GM23338 (cell line): ENCODE measurements around the gene TARS1. TPM values are rescaled to one million over a fixed set of nuclear protein-coding genes. Genes with fewer than 3 reads are reported as not detected.

Experiments used
- ATAC-seq: fragments of 200-7000 bp; cut with Tn5 transposase; 3 replicates; pipeline ENCODE4 v1.9.1; 2020
- DNase-seq: peaks from one replicate; pipeline ENCODE4 v3.0.0-alpha.2; 2015; ENCODE audit warnings: low spot score
- H2AFZ ChIP-seq: fragments of 200-600 bp; sonication (generic); 2 replicates; pipeline ENCODE4 v1.8.0; 2016; ENCODE audit warnings: antibody characterized with exemption, mild to moderate bottlenecking, moderate library complexity
- H3F3A ChIP-seq: fragments of 200-600 bp; sonication (generic); replicated peaks from 2 replicates; pipeline ENCODE4 v1.8.0; 2017; ENCODE audit warnings: antibody characterized with exemption, mixed run types, low read depth
- H3K27ac ChIP-seq: fragments of 200-600 bp; sonication (generic); 2 replicates; pipeline ENCODE4 v1.6.1; 2016; ENCODE audit warnings: low read depth
- H3K27me3 ChIP-seq: fragments of 200-600 bp; sonication (generic); 2 replicates; pipeline ENCODE4 v1.8.0; 2016; ENCODE audit warnings: mild to moderate bottlenecking, mixed run types, moderate library complexity; ENCODE audit not compliant: insufficient read depth
- H3K36me3 ChIP-seq: fragments of 200-600 bp; sonication (generic); 2 replicates; pipeline ENCODE4 v1.8.0; 2016; ENCODE audit warnings: mild to moderate bottlenecking; ENCODE audit not compliant: insufficient read depth
- H3K4me1 ChIP-seq: fragments of 200-600 bp; sonication (generic); 2 replicates; pipeline ENCODE4 v1.8.0; 2016; ENCODE audit warnings: mild to moderate bottlenecking, moderate library complexity; ENCODE audit not compliant: insufficient read depth
- H3K4me2 ChIP-seq: fragments of 200-600 bp; sonication (generic); 2 replicates; pipeline ENCODE4 v1.7.1; 2017; ENCODE audit warnings: mixed run types
- H3K4me3 ChIP-seq: fragments of 200-600 bp; sonication (generic); 2 replicates; pipeline ENCODE4 v1.6.1; 2016; ENCODE audit warnings: mixed run types
- H3K79me2 ChIP-seq: fragments of 200-600 bp; sonication (generic); replicated peaks from 2 replicates; pipeline ENCODE4 v1.8.0; 2017; ENCODE audit warnings: mild to moderate bottlenecking; ENCODE audit not compliant: insufficient read depth
- H3K9me2 ChIP-seq: fragments of 200-600 bp; sonication (generic); 2 replicates; pipeline ENCODE4 v1.8.0; 2017; ENCODE audit not compliant: insufficient read depth
- H4K20me1 ChIP-seq: fragments of 200-600 bp; sonication (generic); replicated peaks from 2 replicates; pipeline ENCODE4 v1.8.0; 2017; ENCODE audit warnings: mild to moderate bottlenecking; ENCODE audit not compliant: insufficient read depth
- H3K27ac Mint-ChIP-seq: 2 replicates; pipeline ENCODE4 v1.8.0; 2020; ENCODE audit warnings: inconsistent platforms, mild to moderate bottlenecking, moderate library complexity, mixed read lengths
- H3K27me3 Mint-ChIP-seq: 3 replicates; pipeline ENCODE4 v1.8.0; 2022; ENCODE audit warnings: low read depth, mild to moderate bottlenecking, moderate library complexity, mixed read lengths, inconsistent platforms; ENCODE audit not compliant: insufficient read depth, poor library complexity
- H3K36me3 Mint-ChIP-seq: 3 replicates; pipeline ENCODE4 v1.8.0; 2021; ENCODE audit warnings: low read depth, mild to moderate bottlenecking, inconsistent platforms, moderate library complexity, mixed read lengths
- H3K4me1 Mint-ChIP-seq: 3 replicates; pipeline ENCODE4 v1.8.0; 2020; ENCODE audit warnings: mild to moderate bottlenecking, inconsistent platforms, mixed read lengths
- H3K4me3 Mint-ChIP-seq: 3 replicates; pipeline ENCODE4 v1.8.0; 2021; ENCODE audit warnings: moderate library complexity, mild to moderate bottlenecking, inconsistent platforms, mixed read lengths
- H3K9me3 Mint-ChIP-seq: 3 replicates; pipeline ENCODE4 v1.8.0; 2020; ENCODE audit warnings: moderate library complexity, mild to moderate bottlenecking, inconsistent platforms, mixed read lengths
- CREB1 ChIP-seq: fragments of 250-450 bp; sonication (Bioruptor Pico); IDR thresholded peaks from 2 replicates; pipeline ENCODE4 v1.5.0; 2020; ENCODE audit warnings: low read depth, mild to moderate bottlenecking, moderate library complexity
- EZH2phosphoT487 ChIP-seq: fragments of 200-600 bp; sonication (generic); IDR thresholded peaks from one replicate; pipeline ENCODE4 v1.8.1; 2018; ENCODE audit warnings: antibody characterized with exemption; ENCODE audit not compliant: unreplicated experiment
- JUNB ChIP-seq: IDR thresholded peaks from one replicate; pipeline ENCODE4 v1.6.1; 2016; ENCODE audit warnings: antibody characterized with exemption; ENCODE audit not compliant: unreplicated experiment
- NANOG ChIP-seq: IDR thresholded peaks from 2 replicates; pipeline ENCODE4 v1.6.1; 2016; ENCODE audit warnings: antibody characterized with exemption, borderline replicate concordance
- POLR2AphosphoS5 ChIP-seq: IDR thresholded peaks from 2 replicates; pipeline ENCODE4 v1.6.1; 2016; ENCODE audit warnings: antibody characterized with exemption, low read depth
- ZNF114 ChIP-seq: fragments of 250-450 bp; sonication (Bioruptor Pico); IDR thresholded peaks from 2 replicates; pipeline ENCODE4 v1.5.0; 2020; ENCODE audit warnings: mild to moderate bottlenecking, moderate library complexity
- ZNF331 ChIP-seq: fragments of 250-450 bp; sonication (Bioruptor Pico); IDR thresholded peaks from 2 replicates; pipeline ENCODE4 v1.5.0; 2020; ENCODE audit warnings: low read depth, mild to moderate bottlenecking, moderate library complexity
- polyA plus RNA-seq: library from polyadenylated mRNA; unstranded; fragments of >200 nt; fragmentation: Nextera tagmentation; extraction: Ambion mirVana; gene quantifications from 2 replicates; pipeline ENCODE4 v1.2.1, GENCODE V29; 2016
- total RNA-seq: library from RNA; depleted of rRNA; stranded (reverse); fragments of >200 nt; shearing (Covaris generic); gene quantifications from 2 replicates; pipeline ENCODE4 v1.2.3, GENCODE V29; 2014
- TF ChIP-seq, protein P1 (sequence below): fragments of 250-450 bp; sonication (Bioruptor Pico); IDR thresholded peaks from 2 replicates; pipeline ENCODE4 v1.5.0; 2020; ENCODE audit warnings: mild to moderate bottlenecking, moderate library complexity

Gene TARS1
- total and polyA plus RNA-seq, 2 experiments from 2014 or later: 458 to 473 TPM

DNA sequence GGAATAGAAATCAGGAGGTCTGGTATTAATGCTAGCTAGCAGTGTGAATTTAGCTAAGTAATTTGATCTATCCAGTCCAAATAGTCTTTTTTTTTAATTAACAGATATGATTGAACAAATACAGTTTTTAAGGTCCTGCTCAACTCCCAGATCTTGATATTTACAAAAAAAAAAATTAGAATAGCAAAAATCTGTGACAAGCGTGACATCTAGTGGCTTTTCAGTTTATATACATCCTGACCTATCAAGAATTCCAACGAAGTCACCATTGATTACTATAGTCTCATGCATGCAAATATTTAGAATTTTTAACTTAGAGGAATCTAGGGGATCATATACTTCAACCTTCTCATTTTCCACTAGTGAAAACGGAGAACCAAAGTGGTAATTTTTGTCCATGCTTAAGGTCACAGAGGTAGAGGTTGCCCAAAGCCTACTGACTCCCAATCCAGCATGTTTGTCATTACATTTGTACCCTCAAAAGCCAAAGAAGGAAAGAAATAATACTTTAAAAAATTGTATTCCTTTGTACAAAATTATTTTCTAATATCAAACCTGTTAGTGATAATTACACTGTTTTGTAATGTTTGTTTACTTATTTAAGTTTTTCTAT, 17.6 kb upstream of the TARS1 start (continued):
- TF ChIP-seq, protein P1, sequence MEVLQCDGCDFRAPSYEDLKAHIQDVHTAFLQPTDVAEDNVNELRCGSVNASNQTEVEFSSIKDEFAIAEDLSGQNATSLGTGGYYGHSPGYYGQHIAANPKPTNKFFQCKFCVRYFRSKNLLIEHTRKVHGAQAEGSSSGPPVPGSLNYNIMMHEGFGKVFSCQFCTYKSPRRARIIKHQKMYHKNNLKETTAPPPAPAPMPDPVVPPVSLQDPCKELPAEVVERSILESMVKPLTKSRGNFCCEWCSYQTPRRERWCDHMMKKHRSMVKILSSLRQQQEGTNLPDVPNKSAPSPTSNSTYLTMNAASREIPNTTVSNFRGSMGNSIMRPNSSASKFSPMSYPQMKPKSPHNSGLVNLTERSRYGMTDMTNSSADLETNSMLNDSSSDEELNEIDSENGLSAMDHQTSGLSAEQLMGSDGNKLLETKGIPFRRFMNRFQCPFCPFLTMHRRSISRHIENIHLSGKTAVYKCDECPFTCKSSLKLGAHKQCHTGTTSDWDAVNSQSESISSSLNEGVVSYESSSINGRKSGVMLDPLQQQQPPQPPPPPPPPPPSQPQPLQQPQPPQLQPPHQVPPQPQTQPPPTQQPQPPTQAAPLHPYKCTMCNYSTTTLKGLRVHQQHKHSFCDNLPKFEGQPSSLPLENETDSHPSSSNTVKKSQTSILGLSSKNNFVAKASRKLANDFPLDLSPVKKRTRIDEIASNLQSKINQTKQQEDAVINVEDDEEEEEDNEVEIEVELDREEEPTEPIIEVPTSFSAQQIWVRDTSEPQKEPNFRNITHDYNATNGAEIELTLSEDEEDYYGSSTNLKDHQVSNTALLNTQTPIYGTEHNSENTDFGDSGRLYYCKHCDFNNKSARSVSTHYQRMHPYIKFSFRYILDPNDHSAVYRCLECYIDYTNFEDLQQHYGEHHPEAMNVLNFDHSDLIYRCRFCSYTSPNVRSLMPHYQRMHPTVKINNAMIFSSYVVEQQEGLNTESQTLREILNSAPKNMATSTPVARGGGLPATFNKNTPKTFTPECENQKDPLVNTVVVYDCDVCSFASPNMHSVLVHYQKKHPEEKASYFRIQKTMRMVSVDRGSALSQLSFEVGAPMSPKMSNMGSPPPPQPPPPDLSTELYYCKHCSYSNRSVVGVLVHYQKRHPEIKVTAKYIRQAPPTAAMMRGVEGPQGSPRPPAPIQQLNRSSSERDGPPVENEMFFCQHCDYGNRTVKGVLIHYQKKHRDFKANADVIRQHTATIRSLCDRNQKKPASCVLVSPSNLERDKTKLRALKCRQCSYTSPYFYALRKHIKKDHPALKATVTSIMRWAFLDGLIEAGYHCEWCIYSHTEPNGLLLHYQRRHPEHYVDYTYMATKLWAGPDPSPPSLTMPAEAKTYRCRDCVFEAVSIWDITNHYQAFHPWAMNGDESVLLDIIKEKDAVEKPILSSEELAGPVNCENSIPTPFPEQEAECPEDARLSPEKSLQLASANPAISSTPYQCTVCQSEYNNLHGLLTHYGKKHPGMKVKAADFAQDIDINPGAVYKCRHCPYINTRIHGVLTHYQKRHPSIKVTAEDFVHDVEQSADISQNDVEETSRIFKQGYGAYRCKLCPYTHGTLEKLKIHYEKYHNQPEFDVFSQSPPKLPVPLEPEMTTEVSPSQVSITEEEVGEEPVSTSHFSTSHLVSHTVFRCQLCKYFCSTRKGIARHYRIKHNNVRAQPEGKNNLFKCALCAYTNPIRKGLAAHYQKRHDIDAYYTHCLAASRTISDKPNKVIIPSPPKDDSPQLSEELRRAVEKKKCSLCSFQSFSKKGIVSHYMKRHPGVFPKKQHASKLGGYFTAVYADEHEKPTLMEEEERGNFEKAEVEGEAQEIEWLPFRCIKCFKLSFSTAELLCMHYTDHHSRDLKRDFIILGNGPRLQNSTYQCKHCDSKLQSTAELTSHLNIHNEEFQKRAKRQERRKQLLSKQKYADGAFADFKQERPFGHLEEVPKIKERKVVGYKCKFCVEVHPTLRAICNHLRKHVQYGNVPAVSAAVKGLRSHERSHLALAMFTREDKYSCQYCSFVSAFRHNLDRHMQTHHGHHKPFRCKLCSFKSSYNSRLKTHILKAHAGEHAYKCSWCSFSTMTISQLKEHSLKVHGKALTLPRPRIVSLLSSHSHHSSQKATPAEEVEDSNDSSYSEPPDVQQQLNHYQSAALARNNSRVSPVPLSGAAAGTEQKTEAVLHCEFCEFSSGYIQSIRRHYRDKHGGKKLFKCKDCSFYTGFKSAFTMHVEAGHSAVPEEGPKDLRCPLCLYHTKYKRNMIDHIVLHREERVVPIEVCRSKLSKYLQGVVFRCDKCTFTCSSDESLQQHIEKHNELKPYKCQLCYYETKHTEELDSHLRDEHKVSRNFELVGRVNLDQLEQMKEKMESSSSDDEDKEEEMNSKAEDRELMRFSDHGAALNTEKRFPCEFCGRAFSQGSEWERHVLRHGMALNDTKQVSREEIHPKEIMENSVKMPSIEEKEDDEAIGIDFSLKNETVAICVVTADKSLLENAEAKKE: no peak
- no peak for TF ChIP-seq NANOG

GRCh38 chr5:33425314-33425713, 15.5 kb upstream of the TARS1 start:
- no peaks in the 10 kb centered on the region for H3K79me2 ChIP-seq
- no peak overlapping the region for H2AFZ ChIP-seq
- H3K4me2 ChIP-seq: no peak overlapping the region
- Mint-ChIP-seq H3K9me3 (peaks cover 18% of the 10 kb centered on the region), H3K36me3 (peaks cover 3% of the 10 kb centered on the region), H3K4me3 (no peak overlapping the region), H3K4me1 (no peaks in the 10 kb centered on the region; the same call in 2 of the 3 replicates), H3K27me3 (peaks cover 2% of the 10 kb centered on the region), H3K27ac (no peak overlapping the region)
- no peak overlapping the region for H3K4me3 ChIP-seq
- ATAC-seq (no peak), DNase-seq (no peak)
- no peaks in the 10 kb centered on the region; the same call in 1 of the 2 replicates for H3K36me3 ChIP-seq
- H3K27me3 ChIP-seq: no peaks in the 10 kb centered on the region
- no peak overlapping the region for H3K27ac ChIP-seq
- peaks cover 5% of the 10 kb centered on the region; the same call in 1 of the 2 replicates for H3K9me2 ChIP-seq
- no peaks in the 10 kb centered on the region for H4K20me1 ChIP-seq
- H3F3A ChIP-seq: no peaks in the 10 kb centered on the region
- H3K4me1 ChIP-seq: no peaks in the 10 kb centered on the region
- TF ChIP-seq ZNF114: no peak
- TF ChIP-seq POLR2AphosphoS5: no peak
- no peak for TF ChIP-seq EZH2phosphoT487
- TF ChIP-seq CREB1: no peak
- TF ChIP-seq ZNF331 (CRISPR knock-in tag): no peak
- no peak for TF ChIP-seq JUNB
